ENCODE results near the gene ZNF140.

ZNF140 gene

GRCh38 chr12:133080368-133081158 is at the start of gene ZNF140:
Gene ZNF140, plus strand, starts transcription at chr12:133080923. Its CDS starts 398 bp downstream, at chr12:133081321.
- peak; percentile 91 for DNase-seq (ENCODE audit: low spot score)

- DNase-seq (ENCODE audit: low spot score), result peak; percentile 91
Measured at GRCh38 chr12:133037207-133038005, 43.3 kb upstream of the ZNF140 start, which contains the start of gene ZNF84. Gene ZNF84, plus strand, starts transcription at chr12:133037509. Its CDS starts 3,959 bp downstream, at chr12:133041468.

- DNase-seq (ENCODE audit: low spot score), result no peak
Measured at GRCh38 chr12:133038118-133038709, 42.5 kb upstream of the ZNF140 start.

GRCh38 chr12:133046698-133047097 is 34.0 kb upstream of the ZNF140 start:
- DNase-seq (ENCODE audit: low spot score), result no peak

- no peak for DNase-seq (ENCODE audit: low spot score)
Measured at GRCh38 chr12:133057446-133057845, 23.3 kb upstream of the ZNF140 start.

- DNase-seq (ENCODE audit: low spot score), result peak; percentile 3
Measured at GRCh38 chr12:133058203-133059113, 22.3 kb upstream of the ZNF140 start.

GRCh38 chr12:133061954-133062353 is 18.8 kb upstream of the ZNF140 start:
- no peak for DNase-seq (ENCODE audit: low spot score)

GRCh38 chr12:133063556-133063955 is 17.2 kb upstream of the ZNF140 start:
- DNase-seq (ENCODE audit: low spot score), result no peak

- DNase-seq (ENCODE audit: low spot score), result no peak
Measured at GRCh38 chr12:133073836-133074235, 6.9 kb upstream of the ZNF140 start.

- DNase-seq (ENCODE audit: low spot score), result peak; percentile 93
Measured at GRCh38 chr12:133080026-133080367, 726 bp upstream of the ZNF140 start.

GRCh38 chr12:133081159-133081780 is 547 bp downstream of the ZNF140 start:
- DNase-seq (ENCODE audit: low spot score), result no peak

- DNase-seq (ENCODE audit: low spot score), result no peak
Measured at GRCh38 chr12:133083345-133083744, 2.6 kb downstream of the ZNF140 start.

- no peak for DNase-seq (ENCODE audit: low spot score)
Measured at GRCh38 chr12:133105620-133106019, 24.9 kb downstream of the ZNF140 start.

GRCh38 chr12:133106253-133106652 is 25.5 kb downstream of the ZNF140 start:
- DNase-seq (ENCODE audit: low spot score), result no peak

GRCh38 chr12:133107121-133107520 is 26.4 kb downstream of the ZNF140 start:
- DNase-seq (ENCODE audit: low spot score), result no peak

- no peak for DNase-seq (ENCODE audit: low spot score)
Measured at GRCh38 chr12:133108150-133108549, 27.4 kb downstream of the ZNF140 start.

- DNase-seq (ENCODE audit: low spot score), result no peak
Measured at GRCh38 chr12:133120385-133121191, 39.9 kb downstream of the ZNF140 start.

- no peak for DNase-seq (ENCODE audit: low spot score)
Measured at GRCh38 chr12:133124674-133125073, 44.0 kb downstream of the ZNF140 start.

- no peak for DNase-seq (ENCODE audit: low spot score)
Measured at GRCh38 chr12:133129368-133130037, 48.8 kb downstream of the ZNF140 start.
